ENCODE measurements around the gene GTF2A1L. TPM values are rescaled to one million over a fixed set of nuclear protein-coding genes. Genes with fewer than 3 reads are reported as not detected.
A peak's percentile ranks its signal among the peaks of the same experiment; 100 is the strongest.
"Not testable (repeated sequence)": the region's sequence is repeated elsewhere in the genome, so short reads cannot be mapped to it uniquely, and the experiment has no call there.

GTF2A1L gene
- total RNA-seq, 1 donor from 2014 or later: 0.50 TPM

GRCh38 chr2:48699348-48699930 is 81.8 kb downstream of the GTF2A1L start:
- peak; percentile 95 for DNase-seq (ENCODE audit: low read depth)

GRCh38 chr2:48703621-48704020 is 86.0 kb downstream of the GTF2A1L start:
- not testable (repeated sequence) for DNase-seq (ENCODE audit: low read depth)

GRCh38 chr2:48707466-48707865 is 89.8 kb downstream of the GTF2A1L start:
- peak; percentile 69 for DNase-seq (ENCODE audit: low read depth)

- DNase-seq (ENCODE audit: low read depth): no peak
Measured at GRCh38 chr2:48709096-48710034, 91.7 kb downstream of the GTF2A1L start.

- no peak for DNase-seq (ENCODE audit: low read depth)
Measured at GRCh38 chr2:48711343-48711742, 93.7 kb downstream of the GTF2A1L start.

- DNase-seq (ENCODE audit: low read depth): no peak
Measured at GRCh38 chr2:48712151-48712550, 94.5 kb downstream of the GTF2A1L start.

DNA sequence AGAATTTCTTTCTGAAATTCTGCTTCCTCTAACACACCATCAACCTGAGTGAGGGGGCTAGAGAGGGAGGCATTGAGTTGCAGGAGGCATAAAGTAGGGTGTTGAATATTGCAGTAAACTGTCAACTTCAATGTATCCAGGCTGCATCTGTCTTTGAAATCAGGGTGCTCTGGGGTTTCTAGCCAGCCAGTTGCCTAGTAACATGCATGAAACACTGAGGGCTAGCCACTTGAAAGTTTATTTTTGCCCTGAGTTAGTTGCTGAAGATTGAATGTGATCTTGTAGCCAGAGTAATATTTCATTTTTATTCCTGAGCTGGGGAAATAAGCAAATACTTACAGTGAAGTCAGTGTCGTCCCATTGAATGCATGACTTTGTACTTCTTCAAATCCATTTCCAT is 96.0 kb downstream of the GTF2A1L start:
- no peak for DNase-seq (ENCODE audit: low read depth)

- peak; percentile 35 for DNase-seq (ENCODE audit: low read depth)
Measured at GRCh38 chr2:48714245-48714644, 96.6 kb downstream of the GTF2A1L start.

DNA sequence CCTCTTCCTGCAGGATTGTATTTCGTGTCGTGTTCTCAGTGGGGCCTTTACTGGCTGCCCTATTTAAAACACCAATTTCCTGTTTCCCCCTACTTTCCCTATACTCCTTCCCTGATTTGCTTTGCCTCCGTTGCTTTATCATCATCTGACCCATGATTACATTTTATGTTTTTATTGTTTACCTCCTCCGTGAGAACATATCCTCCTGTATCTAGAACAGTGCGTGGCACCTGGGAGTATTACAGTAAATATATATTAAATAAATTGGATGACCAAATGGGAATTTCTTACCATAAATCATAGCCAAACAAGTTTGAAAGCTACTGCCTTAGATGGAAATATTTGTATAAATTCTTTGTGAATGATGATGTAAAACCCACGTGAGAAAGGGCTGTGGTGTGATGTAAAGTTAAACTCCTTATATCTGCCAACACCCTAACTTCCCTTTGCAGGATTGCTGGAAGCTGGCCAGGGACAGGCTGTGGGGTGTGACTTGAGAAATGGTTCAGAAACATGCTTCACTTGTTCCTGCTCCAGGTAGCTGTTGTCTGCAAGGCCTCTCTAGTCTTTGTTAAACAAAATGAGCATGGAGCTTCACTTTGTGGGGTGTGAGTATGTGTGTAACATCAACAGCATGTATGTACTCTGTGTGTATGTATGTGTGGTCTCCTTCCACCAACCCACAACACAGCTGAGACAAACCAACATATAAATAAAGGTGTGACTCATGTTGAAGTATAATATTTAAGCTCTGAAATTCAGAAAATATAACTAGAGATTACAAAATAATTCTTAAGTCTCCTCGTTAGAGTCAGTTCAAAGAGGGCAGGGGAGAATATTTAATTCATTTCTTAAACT is 97.6 kb downstream of the GTF2A1L start:
- DNase-seq (ENCODE audit: low read depth): peak; percentile 83

DNA sequence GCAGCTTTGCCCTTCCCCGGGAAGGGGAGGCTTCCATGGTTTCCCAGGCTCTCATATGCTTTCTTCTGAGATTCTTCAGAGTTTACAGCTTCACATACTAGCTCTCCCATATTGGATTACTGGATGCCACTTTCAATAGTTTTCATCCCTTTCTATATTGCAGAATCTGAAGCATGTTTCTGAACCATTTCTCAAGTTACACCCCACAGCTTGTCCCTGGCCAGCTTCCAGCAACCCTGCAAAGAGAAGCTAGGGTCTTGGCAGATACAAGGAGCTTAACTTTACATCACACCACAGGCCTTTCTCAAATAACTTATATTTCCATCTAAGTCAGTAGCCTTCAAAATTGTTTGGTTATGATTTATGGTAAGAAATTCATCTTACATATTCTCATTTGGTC is 98.3 kb downstream of the GTF2A1L start:
- no peak for DNase-seq (ENCODE audit: low read depth)

- no peak for DNase-seq (ENCODE audit: low read depth)
Measured at GRCh38 chr2:48717846-48718245, 100.2 kb downstream of the GTF2A1L start.

DNA sequence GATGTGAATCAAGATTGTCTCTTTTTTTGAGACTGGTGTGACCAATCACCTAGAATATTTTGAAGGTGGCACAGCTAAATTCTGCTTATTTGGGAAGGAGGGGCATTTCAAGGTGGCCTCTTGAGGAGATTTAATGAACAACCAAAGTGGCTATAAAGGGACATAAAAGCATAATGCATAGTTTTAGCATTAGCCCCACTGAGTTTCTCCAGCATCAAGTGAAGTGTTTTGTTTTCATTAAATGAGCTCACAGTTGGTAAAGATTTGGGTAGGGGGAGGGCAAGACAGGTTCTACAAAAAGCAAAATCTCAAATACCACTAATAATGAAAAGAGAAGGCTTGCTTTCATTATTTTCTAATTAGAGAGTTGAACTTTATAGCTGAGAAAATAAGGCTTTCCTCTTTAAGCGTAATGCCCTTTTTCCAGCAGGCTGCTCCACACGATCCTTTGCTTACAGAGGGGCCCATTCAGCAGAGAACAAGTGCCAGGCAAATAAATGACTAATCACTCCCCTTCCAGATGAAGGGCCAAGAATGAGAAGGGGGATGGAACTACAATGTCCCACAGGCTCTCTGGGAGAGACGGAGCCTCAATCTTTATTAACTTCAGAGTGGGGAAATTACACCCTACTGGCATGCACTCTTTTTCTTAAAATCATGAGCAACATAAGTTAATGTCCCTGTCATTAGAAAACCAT is 102.0 kb downstream of the GTF2A1L start:
- peak; percentile 53 for DNase-seq (ENCODE audit: low read depth)

DNA sequence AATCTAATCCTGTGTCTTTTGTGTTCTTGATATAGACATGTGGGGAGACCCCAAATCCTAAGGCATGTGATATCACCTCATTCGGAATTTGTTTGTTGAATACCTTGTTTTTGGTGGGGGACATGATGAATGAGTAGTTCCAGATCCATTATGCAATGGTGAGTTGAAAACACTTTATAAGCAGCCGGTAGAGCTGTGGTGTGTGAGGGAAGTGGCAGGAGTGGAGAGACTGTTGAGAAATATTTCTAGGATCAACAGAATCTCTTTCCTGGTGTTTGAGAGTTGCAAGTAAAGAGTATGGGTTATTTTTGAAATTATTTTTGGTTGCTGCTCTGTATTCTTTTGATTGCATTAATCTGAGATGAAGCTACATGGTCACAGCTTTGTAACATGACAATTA is 103.5 kb downstream of the GTF2A1L start:
- no peak for DNase-seq (ENCODE audit: low read depth)

GRCh38 chr2:48722391-48722790 is 104.7 kb downstream of the GTF2A1L start:
- peak; percentile 40 for DNase-seq (ENCODE audit: low read depth)

- peak; percentile 86 for DNase-seq (ENCODE audit: low read depth)
Measured at GRCh38 chr2:48723129-48723528, 105.5 kb downstream of the GTF2A1L start.

- DNase-seq (ENCODE audit: low read depth): no peak
Measured at GRCh38 chr2:48724278-48724677, 106.6 kb downstream of the GTF2A1L start.

GRCh38 chr2:48725696-48726494 is 108.2 kb downstream of the GTF2A1L start:
- DNase-seq (ENCODE audit: low read depth): no peak

GRCh38 chr2:48727560-48727959 is 109.9 kb downstream of the GTF2A1L start:
- no peak for DNase-seq (ENCODE audit: low read depth)

DNA sequence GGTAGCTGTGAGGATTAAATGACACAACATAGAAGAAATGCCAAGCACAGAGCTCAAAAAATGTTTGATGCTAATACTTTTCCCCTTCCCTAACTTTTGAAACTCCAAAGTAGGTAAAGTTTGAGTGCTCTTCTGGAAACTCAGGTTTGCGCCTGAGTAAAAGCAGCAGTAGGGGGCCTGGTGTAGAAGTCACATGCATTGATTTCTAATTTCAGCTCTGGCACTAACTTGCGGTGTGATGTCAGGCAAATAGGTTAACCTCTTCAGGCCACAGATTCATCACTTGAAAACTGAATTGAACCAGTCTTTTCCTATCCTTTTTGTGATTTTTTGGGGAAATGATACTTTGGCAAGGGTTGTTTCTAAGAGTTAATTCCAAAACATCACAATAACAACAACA is 110.6 kb downstream of the GTF2A1L start:
- DNase-seq (ENCODE audit: low read depth): no peak

GRCh38 chr2:48728840-48729239 is 111.2 kb downstream of the GTF2A1L start:
- no peak for DNase-seq (ENCODE audit: low read depth)

Measured in renal cortical epithelial cell (primary cell).